Amniotic epithelial cell (primary cell): Measurements from ENCODE around the gene MEA1.

Experiments used
- DNase-seq: peaks from one replicate; pipeline ENCODE4 v3.0.0-alpha.2; 2010; ENCODE audit warnings: low read depth

Gene MEA1

GRCh38 chr6:42970871-42971612, 42.7 kb downstream of the MEA1 start:
- DNase-seq = peak; percentile 41

DNA sequence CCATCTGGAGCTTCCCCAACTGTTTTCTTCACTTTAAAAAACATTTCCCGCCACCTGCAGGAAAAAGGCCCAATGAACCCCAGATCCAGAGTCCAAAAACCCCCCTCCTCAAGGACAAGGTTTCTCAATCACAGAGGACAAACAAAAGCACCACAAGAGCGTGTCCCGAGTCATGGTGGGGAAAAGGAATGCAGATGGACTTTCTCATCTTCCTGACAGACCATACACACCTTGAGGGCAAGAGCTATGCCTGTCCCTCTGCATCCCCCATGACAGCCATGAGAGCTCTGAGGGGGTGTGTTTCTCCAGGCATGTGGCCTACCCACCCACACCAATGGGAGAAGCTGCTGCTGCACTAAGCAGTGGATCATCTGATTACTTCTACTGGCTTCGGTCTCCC, 43.8 kb downstream of the MEA1 start:
- DNase-seq = no peak

DNA sequence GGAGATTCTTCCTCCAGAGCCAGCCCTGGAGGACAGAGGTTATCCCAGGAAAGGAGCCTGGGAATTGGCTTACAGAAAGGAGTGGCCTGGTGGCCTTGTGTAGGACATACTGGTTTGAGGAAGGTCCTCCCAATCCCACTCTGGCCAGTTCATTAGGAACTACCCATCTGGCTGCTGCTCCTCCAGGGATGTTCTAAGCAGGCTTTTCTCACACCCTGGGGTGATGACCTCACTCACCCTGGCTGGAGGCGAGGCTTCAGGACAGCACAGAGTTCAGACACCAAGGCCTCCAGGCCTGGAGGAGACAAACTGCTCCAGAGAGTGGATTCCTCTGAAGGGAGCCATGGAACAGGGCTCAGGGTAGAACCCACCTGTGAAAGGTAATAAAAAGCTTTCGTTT, 44.3 kb downstream of the MEA1 start:
- no peak for DNase-seq

GRCh38 chr6:42968783-42969182, 45.0 kb downstream of the MEA1 start:
- no peak for DNase-seq

DNA sequence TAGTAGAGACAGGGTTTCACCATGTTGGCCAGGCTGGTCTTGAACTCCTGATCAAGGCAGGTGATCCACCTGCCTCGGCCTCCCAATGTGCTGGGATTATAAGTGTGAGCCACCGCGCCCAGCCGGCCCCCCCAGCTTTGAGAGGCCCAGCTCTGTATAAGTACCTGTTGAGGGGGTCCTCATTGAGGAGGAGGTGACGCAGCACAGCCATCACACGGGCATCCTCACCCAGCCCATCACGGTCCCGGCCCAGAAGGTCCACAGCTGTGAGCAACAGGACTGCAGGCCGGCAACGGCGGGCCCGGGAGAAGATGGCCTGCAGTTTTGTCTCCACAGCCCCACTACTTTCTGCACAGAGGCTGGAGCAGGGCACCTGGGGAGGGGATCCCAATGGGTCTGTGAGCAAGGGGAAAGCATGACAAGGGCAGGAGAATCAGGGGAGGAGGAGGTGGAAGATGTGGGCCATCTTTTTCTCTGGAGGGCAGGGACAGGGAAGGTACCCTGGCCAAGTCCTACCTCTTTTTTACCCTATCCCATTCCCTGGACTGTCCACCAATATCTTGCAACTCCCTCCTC, 45.5 kb downstream of the MEA1 start:
- DNase-seq = no peak

DNA sequence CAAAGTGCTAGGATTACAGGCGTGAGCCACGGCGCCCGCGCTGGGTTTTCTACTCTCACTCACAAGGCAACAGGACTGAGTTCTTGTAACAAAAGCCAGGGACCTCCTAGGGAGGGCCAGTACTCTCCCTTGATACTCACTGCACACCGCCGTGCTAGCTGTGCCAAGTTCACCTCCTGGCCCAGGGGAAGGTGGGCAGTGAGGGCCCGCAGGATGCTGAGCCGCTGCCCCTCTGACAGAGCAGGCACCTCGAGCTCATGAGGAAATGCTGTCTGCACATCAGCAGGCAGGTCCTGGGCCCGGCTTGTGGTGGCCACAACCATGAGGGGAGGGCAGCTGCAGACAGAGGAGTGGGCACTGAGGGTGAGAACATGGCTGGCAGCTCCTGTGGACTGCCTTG, 46.5 kb downstream of the MEA1 start:
- DNase-seq = no peak

- no peak for DNase-seq
Observed at GRCh38 chr6:42966571-42966970, 47.2 kb downstream of the MEA1 start.

DNA sequence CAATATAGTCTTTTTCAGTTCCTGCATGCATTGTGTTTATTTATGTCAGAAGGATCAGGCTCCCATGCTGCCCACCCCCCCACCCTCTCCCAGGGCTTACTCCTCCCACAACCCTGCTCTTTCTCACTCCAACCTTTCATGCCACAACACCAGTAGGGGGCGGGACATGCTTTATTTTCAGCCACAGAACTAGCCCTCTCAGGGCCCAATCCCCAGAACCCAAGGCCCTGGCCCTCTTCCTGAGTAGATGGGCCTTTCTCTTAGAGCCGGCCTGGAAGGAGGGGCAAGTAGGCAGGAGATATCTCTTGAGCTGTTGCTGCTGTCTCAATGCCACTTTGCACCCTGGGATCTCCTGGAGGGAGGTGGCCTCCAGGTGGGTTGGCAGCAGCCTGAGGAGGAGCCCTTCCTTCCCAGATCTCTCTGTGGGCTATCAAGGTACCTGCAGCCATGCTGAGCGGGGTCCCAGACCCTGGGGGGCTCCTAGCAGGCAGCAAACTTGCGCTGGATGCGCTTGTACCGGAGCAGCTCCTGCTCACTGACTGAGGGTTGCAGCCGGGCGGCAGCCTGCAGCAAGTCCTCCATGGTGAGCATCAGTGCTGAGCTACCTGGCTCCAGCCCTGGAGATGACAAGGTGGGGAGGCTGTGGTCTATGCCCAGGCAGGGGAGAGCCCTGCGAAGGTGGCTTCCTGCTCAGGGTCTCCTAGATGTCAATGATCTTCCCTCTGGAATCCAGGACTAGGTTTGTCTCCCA, 49.7 kb downstream of the MEA1 start:
- DNase-seq = peak; percentile 65

DNA sequence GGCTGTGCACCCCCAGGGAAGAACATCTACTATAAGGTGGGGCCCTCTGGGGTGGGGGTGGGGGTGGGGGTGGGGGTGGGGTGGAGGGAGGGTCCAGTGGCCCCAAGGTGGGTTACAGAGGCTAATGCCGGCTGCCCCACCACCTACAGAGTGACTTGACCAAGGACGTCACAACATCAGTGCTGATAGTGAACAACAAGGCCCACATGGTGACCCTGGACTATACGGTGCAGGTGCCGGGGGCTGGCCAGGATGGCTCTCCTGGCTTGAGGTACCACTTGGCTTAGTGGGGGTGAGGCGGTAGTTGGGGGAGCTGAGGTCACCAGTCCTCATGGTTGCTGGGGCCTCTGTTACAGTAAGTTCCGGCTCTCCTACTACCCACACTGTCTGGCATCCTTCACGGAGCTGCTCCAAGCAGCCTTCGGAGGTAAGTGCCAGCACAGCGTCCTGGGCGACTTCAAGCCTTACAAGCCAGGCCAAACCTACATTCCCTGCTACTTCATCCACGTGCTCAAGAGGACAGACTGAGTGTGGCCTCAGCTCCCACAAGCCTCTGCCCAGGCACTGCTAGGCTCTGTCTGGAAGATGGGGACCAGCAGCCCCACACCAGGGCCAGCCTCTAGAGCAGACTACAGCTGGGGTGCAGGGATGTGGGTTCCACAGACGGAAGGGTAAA, 50.4 kb downstream of the MEA1 start:
- DNase-seq = no peak

DNA sequence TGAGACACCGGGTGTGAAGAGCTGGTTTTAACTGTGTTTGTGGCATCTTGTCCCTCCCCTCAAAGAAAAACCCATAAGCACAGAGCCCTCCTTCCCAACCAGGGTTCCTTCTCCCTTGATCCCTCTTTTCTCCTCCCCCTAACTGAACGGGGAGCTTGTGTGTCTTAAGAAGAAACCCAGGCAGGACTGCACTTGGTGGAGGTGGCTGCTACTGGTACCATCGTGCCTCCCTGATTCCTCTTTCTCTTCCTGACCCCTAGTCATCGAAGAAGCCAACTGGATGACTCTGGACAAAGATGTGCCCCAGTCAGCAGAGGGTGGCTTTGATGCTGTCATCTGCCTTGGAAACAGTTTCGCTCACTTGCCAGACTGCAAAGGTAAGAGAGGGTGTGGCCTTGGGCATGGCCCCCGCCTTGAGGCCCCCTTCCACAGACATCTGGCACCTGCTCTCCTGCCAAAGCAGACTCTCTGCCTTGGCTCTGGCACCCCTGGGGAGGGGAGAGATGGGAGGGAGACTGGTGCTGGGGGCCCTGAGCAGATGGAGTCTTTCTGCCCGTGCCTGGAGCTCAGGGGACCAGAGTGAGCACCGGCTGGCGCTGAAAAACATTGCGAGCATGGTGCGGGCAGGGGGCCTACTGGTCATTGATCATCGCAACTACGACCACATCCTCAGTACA, 51.1 kb downstream of the MEA1 start:
- no peak for DNase-seq

DNA sequence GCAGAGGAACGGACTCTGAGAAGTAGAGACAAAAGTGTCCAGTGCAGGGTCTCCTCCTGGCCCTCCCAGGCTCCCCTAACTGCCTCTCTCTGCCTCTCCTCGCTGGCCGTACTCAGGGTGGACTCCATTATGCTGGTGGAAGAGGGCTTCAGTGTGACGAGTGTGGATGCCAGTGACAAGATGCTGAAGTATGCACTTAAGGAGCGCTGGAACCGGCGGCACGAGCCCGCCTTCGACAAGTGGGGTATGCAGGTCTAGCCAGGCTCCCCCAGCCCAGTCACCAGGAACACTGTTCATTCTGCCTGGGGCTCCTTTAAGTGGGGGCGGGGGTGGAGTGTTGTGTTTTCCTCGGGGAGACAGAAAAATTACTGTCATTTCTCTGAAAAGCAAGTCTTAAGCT, 51.6 kb downstream of the MEA1 start:
- DNase-seq = no peak
